Activated naive CD8-positive, alpha-beta T cell treated with anti-CD3 and anti-CD28 coated beads, Interleukin-2, amount 10 ng/mL, durations not matched to agents 7 days and 5 days (primary cell): ENCODE results near the gene EPS8. TPM values are rescaled to one million over a fixed set of nuclear protein-coding genes. Genes with fewer than 3 reads are reported as not detected.

ENCODE experiments used
- ATAC-seq: fragments of 150-1000 bp; cut with Tn5 transposase; one replicate; pipeline ENCODE4 v1.10.0; 2021; ENCODE audit warnings: low read depth, moderate library complexity
- POLR2A ChIA-PET: fragments of 350-600 bp; sonication (Branson Sonifier 250); formaldehyde crosslinking; loops from one replicate; lab custom pipeline; 2021; ENCODE audit warnings: antibody characterized with exemption; lab: Charles Lee
- DNase-seq: peaks from one replicate; pipeline ENCODE4 v3.0.0; 2021
- H3K27ac Mint-ChIP-seq: one replicate; pipeline ENCODE4 v1.8.0; 2022; ENCODE audit warnings: mild to moderate bottlenecking, mixed read lengths
- H3K27me3 Mint-ChIP-seq: one replicate; pipeline ENCODE4 v1.8.0; 2022; ENCODE audit warnings: mild to moderate bottlenecking, moderate library complexity, mixed read lengths
- H3K36me3 Mint-ChIP-seq: one replicate; pipeline ENCODE4 v1.8.0; 2021; ENCODE audit warnings: mild to moderate bottlenecking, mixed read lengths
- H3K4me1 Mint-ChIP-seq: one replicate; pipeline ENCODE4 v1.8.0; 2021; ENCODE audit warnings: mixed read lengths
- H3K4me3 Mint-ChIP-seq: one replicate; pipeline ENCODE4 v1.8.0; 2022; ENCODE audit warnings: mild to moderate bottlenecking, moderate library complexity, mixed read lengths
- H3K9me3 Mint-ChIP-seq: one replicate; pipeline ENCODE4 v1.8.0; 2021; ENCODE audit warnings: mixed read lengths
- total RNA-seq, 2 experiments: library from RNA; stranded (reverse); gene quantifications; one replicate each; pipeline ENCODE4 v1.2.3, GENCODE V29; 2021

Gene EPS8
- total RNA-seq, 2 experiments from 2014 or later = 1.6 to 3.4 TPM

- DNase-seq = no peak
- no peak for ATAC-seq
- peaks cover 7% of the 10 kb centered on the region for H3K36me3 Mint-ChIP-seq
- peaks cover 3% of the 10 kb centered on the region for H3K9me3 Mint-ChIP-seq
- H3K27me3 Mint-ChIP-seq = peaks cover 3% of the 10 kb centered on the region
- no peak overlapping the region for H3K27ac Mint-ChIP-seq
- POLR2A ChIA-PET = interaction anchor here (0.6 kb wide), 1 partner anchor 158 kb away, joined by 5 read pairs; no protein-coding TSS in a partner anchor
- H3K4me3 Mint-ChIP-seq = no peak overlapping the region
- peaks cover 27% of the 10 kb centered on the region for H3K4me1 Mint-ChIP-seq
These were observed 90.8 kb downstream of the EPS8 start for GRCh38 chr12:15698377-15698871.

- H3K4me1 Mint-ChIP-seq = peaks cover 27% of the 10 kb centered on the region
- peaks cover 3% of the 10 kb centered on the region for H3K9me3 Mint-ChIP-seq
- no peak overlapping the region for H3K27ac Mint-ChIP-seq
- ATAC-seq (no peak), DNase-seq (no peak)
- H3K4me3 Mint-ChIP-seq = no peak overlapping the region
- POLR2A ChIA-PET = no interaction called here
- H3K27me3 Mint-ChIP-seq = peaks cover 7% of the 10 kb centered on the region
- H3K36me3 Mint-ChIP-seq = peaks cover 7% of the 10 kb centered on the region
These were observed 92.0 kb downstream of the EPS8 start for GRCh38 chr12:15697201-15697600.

GRCh38 chr12:15693228-15693911 is 95.8 kb downstream of the EPS8 start:
- POLR2A ChIA-PET = no interaction called here
- no peak overlapping the region for H3K27ac Mint-ChIP-seq

GRCh38 chr12:15691388-15691787 is 97.8 kb downstream of the EPS8 start:
- POLR2A ChIA-PET = no interaction called here
- peaks cover 2% of the 10 kb centered on the region for H3K36me3 Mint-ChIP-seq

More at GRCh38 chr12:15693228-15693911, 95.8 kb downstream of the EPS8 start:
- Mint-ChIP-seq H3K27me3 (peaks cover 15% of the 10 kb centered on the region), H3K4me3 (no peak overlapping the region), H3K36me3 (peaks cover 3% of the 10 kb centered on the region), H3K4me1 (no peaks in the 10 kb centered on the region), H3K9me3 (peaks cover 1% of the 10 kb centered on the region)
- ATAC-seq = no peak
- no peak for DNase-seq

GRCh38 chr12:15690320-15690719 is 98.9 kb downstream of the EPS8 start:
- H3K36me3 Mint-ChIP-seq = peaks cover 2% of the 10 kb centered on the region
- no peak overlapping the region for H3K27ac Mint-ChIP-seq
- POLR2A ChIA-PET = no interaction called here

More at GRCh38 chr12:15691388-15691787, 97.8 kb downstream of the EPS8 start:
- DNase-seq = no peak
- H3K4me3 Mint-ChIP-seq = no peak overlapping the region
- H3K27ac Mint-ChIP-seq = no peak overlapping the region
- peaks cover 17% of the 10 kb centered on the region for H3K27me3 Mint-ChIP-seq
- H3K9me3 Mint-ChIP-seq = peaks cover 1% of the 10 kb centered on the region
- H3K4me1 Mint-ChIP-seq = no peaks in the 10 kb centered on the region
- ATAC-seq = no peak

GRCh38 chr12:15689751-15690191 is 99.4 kb downstream of the EPS8 start:
- H3K9me3 Mint-ChIP-seq = peaks cover 1% of the 10 kb centered on the region
- peaks cover 1% of the 10 kb centered on the region for H3K4me1 Mint-ChIP-seq
- no peak overlapping the region for H3K4me3 Mint-ChIP-seq
- POLR2A ChIA-PET = no interaction called here
- peaks cover 2% of the 10 kb centered on the region for H3K36me3 Mint-ChIP-seq
- DNase-seq (no peak), ATAC-seq (no peak)
- H3K27ac Mint-ChIP-seq = no peak overlapping the region
- peaks cover 23% of the 10 kb centered on the region for H3K27me3 Mint-ChIP-seq

More at GRCh38 chr12:15690320-15690719, 98.9 kb downstream of the EPS8 start:
- peaks cover 19% of the 10 kb centered on the region for H3K27me3 Mint-ChIP-seq
- H3K4me3 Mint-ChIP-seq = no peak overlapping the region
- H3K4me1 Mint-ChIP-seq = no peaks in the 10 kb centered on the region
- no peak for DNase-seq
- no peak for ATAC-seq
- peaks cover 1% of the 10 kb centered on the region for H3K9me3 Mint-ChIP-seq

GRCh38 chr12:15688838-15689625 is 100.2 kb downstream of the EPS8 start:
- no peak for DNase-seq
- no peak overlapping the region for H3K4me3 Mint-ChIP-seq
- H3K27ac Mint-ChIP-seq = no peak overlapping the region
- POLR2A ChIA-PET = no interaction called here
- H3K27me3 Mint-ChIP-seq = peaks cover 23% of the 10 kb centered on the region
- peaks cover 2% of the 10 kb centered on the region for H3K36me3 Mint-ChIP-seq
- peaks cover 1% of the 10 kb centered on the region for H3K9me3 Mint-ChIP-seq
- H3K4me1 Mint-ChIP-seq = peaks cover 1% of the 10 kb centered on the region
- ATAC-seq = no peak

GRCh38 chr12:15688202-15688736 is 100.9 kb downstream of the EPS8 start:
- no peaks in the 10 kb centered on the region for H3K9me3 Mint-ChIP-seq
- peaks cover 1% of the 10 kb centered on the region for H3K4me1 Mint-ChIP-seq

GRCh38 chr12:15687583-15687982 is 101.6 kb downstream of the EPS8 start:
- H3K27me3 Mint-ChIP-seq = peaks cover 28% of the 10 kb centered on the region
- no peaks in the 10 kb centered on the region for H3K36me3 Mint-ChIP-seq
- H3K27ac Mint-ChIP-seq = no peak overlapping the region
- no peak overlapping the region for H3K4me3 Mint-ChIP-seq
- H3K9me3 Mint-ChIP-seq = no peaks in the 10 kb centered on the region
- POLR2A ChIA-PET = no interaction called here
- peaks cover 1% of the 10 kb centered on the region for H3K4me1 Mint-ChIP-seq
- ATAC-seq (no peak), DNase-seq (no peak)

More at GRCh38 chr12:15688202-15688736, 100.9 kb downstream of the EPS8 start:
- H3K27me3 Mint-ChIP-seq = peaks cover 27% of the 10 kb centered on the region
- no peak overlapping the region for H3K4me3 Mint-ChIP-seq
- ATAC-seq (no peak), DNase-seq (no peak)
- POLR2A ChIA-PET = no interaction called here
- H3K27ac Mint-ChIP-seq = no peak overlapping the region
- H3K36me3 Mint-ChIP-seq = no peaks in the 10 kb centered on the region

GRCh38 chr12:15684896-15685658 is 104.1 kb downstream of the EPS8 start:
- Mint-ChIP-seq H3K9me3 (no peaks in the 10 kb centered on the region), H3K36me3 (no peaks in the 10 kb centered on the region), H3K4me3 (no peak overlapping the region), H3K27me3 (peaks cover 27% of the 10 kb centered on the region), H3K27ac (no peak overlapping the region), H3K4me1 (peaks cover 1% of the 10 kb centered on the region)
- POLR2A ChIA-PET = no interaction called here
- DNase-seq (no peak), ATAC-seq (no peak)

- Mint-ChIP-seq H3K4me1 (peaks cover 1% of the 10 kb centered on the region), H3K4me3 (no peak overlapping the region), H3K27ac (no peak overlapping the region), H3K27me3 (peaks cover 22% of the 10 kb centered on the region), H3K9me3 (no peaks in the 10 kb centered on the region), H3K36me3 (no peaks in the 10 kb centered on the region)
- ATAC-seq = no peak
- POLR2A ChIA-PET = no interaction called here
- no peak for DNase-seq
These were observed 106.4 kb downstream of the EPS8 start for GRCh38 chr12:15682826-15683225.

- POLR2A ChIA-PET = no interaction called here
- no peak overlapping the region for H3K4me3 Mint-ChIP-seq
- no peak overlapping the region for H3K27ac Mint-ChIP-seq
- no peaks in the 10 kb centered on the region for H3K4me1 Mint-ChIP-seq
- DNase-seq (no peak), ATAC-seq (no peak)
- H3K36me3 Mint-ChIP-seq = no peaks in the 10 kb centered on the region
- H3K9me3 Mint-ChIP-seq = no peaks in the 10 kb centered on the region
- peaks cover 14% of the 10 kb centered on the region for H3K27me3 Mint-ChIP-seq
These were observed 110.0 kb downstream of the EPS8 start for GRCh38 chr12:15679151-15679550.

GRCh38 chr12:15677726-15678201 is 111.4 kb downstream of the EPS8 start:
- H3K27me3 Mint-ChIP-seq = peaks cover 10% of the 10 kb centered on the region
- POLR2A ChIA-PET = no interaction called here
- no peaks in the 10 kb centered on the region for H3K36me3 Mint-ChIP-seq
- ATAC-seq (no peak), DNase-seq (no peak)
- no peak overlapping the region for H3K27ac Mint-ChIP-seq
- no peaks in the 10 kb centered on the region for H3K9me3 Mint-ChIP-seq
- H3K4me1 Mint-ChIP-seq = no peaks in the 10 kb centered on the region
- no peak overlapping the region for H3K4me3 Mint-ChIP-seq
